H54 (cell line): ENCODE data around the gene PPP6R3.
A peak's percentile ranks its signal among the peaks of the same experiment; 100 is the strongest.

Source experiments
- DNase-seq: peaks from one replicate; pipeline ENCODE4 v3.0.0; 2011; ENCODE audit warnings: low spot score, mixed read lengths; ENCODE audit not compliant: insufficient read length
- FAIRE-seq: peaks from 3 replicates; lab custom pipeline; 2011; peaks lifted over from hg19 to GRCh38; lab: Jason Lieb, UNC
- POLR2A ChIP-seq: IDR thresholded peaks from 2 replicates; pipeline ENCODE4 v1.6.1; 2011; ENCODE audit warnings: low read depth, mild to moderate bottlenecking, low read length

Gene PPP6R3

DNA sequence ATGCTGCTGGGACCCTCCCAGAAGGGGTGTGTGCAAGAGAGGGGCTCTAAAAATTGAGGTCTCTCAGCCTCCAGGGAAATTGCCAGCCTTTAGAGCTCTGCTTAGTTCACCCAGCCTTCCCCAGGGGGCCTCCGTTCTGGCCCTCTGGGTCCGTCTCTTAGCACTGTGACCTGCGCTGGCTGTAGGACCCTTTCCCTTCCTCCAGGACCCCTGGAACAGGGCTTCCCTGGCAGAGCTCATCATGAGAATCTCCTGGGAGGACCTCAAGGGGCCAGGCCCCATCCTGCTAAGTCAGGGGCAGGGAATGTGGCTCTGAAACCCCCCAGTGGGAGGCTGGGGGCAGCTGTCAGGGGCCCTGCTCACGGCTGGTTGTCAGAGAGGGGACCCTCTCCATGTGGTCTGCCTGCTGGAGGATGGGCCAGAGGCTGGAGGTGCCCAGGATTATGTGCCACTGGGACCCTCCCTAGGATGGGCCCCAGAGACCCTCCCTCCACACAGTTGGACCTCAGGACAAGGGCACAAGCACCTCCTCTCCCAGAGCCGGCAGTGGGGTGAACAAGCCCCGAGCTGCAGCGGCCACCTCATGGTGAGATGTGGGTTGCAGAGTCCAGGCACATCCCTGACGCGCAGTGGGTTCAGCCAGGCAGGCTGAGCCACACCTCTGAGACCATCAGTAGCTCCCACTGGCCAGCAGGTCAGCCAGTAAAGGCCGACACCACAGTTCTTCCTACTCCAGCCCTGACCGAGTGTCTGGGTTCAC lies 196.6 kb downstream of the PPP6R3 start:
- no peak for TF ChIP-seq POLR2A
- no peak for FAIRE-seq

DNA sequence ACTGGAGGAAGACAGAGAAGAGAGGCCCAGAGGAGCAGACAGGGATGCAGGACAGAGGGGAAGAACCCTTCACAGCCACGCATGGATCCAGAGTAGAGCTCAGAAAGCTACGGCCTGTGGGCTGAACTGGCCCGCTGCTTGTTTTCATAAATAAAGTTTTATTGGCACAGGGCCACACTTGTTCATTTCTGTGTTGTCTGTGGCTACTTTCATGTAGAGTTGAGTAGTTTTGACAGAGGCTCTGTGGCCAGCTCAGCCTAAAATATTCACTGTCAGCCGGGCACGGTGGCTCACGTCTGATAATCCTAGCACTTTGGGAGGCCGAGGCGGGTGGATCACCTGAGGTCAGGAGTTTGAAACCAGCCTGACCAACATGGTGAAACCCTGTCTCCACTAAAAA lies 197.5 kb downstream of the PPP6R3 start:
- DNase-seq (no peak), FAIRE-seq (no peak)
- no peak for TF ChIP-seq POLR2A

More for the DNA sequence above, 196.6 kb downstream of the PPP6R3 start:
- no peak for DNase-seq

DNA sequence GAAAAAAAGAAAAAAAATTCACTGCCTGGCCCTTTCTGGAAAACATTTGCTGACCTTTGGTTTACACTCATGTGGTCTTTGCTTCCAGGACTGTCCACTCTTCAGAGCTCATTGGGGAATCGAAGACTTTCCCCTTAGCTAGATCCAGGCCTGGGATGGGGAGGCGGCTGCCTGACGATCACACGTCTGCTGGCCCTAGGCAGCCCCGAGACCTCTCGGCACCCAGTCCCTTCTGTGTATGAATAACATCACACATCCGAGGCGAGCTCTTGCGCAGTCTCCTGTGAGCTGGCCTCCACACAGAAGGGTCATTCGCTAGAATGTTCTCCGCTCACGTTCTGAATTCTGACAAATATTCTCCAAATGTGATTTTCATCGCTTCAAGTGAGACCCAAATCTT lies 198.1 kb downstream of the PPP6R3 start:
- TF ChIP-seq POLR2A, result no peak
- no peak for DNase-seq
- FAIRE-seq, result no peak

DNA sequence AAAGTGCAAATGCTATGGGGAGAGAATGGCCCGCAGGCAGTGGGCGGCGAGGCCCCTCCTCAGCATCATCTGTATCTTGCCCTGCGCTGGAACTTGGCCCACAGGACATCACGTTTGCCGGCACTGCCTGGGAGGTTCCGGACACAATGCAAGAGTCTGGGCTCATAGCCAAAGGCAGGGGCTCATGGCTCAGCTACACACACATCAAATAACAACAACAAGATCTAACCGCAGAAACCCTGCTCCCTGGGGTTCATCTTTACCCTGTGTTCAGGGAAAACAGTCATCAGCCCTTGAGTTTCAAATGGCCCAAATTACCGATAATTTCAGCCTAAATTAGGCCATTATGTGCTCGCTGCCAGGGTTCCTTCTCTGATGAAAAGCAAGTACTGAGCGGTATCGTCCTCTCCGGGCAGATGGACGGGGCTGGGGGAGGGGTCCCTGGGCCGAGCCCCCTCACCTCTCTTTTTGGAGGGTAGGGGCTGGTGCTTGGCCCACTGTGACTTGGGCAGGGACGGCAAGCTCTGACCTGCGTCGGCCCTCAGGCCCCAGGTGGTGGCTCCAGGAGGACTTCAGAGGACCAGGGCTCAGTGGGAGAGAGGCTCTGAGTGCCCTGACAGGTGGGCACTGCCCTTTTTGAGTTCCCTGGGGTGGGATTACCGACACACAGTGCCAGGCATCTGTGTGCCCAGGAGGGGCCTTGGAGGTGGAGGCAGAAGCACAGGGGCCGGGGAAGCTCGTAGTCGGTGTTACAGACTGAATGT lies 198.8 kb downstream of the PPP6R3 start:
- TF ChIP-seq POLR2A, result no peak
- peak; percentile 95 for DNase-seq
- FAIRE-seq, result peak; percentile 27

DNA sequence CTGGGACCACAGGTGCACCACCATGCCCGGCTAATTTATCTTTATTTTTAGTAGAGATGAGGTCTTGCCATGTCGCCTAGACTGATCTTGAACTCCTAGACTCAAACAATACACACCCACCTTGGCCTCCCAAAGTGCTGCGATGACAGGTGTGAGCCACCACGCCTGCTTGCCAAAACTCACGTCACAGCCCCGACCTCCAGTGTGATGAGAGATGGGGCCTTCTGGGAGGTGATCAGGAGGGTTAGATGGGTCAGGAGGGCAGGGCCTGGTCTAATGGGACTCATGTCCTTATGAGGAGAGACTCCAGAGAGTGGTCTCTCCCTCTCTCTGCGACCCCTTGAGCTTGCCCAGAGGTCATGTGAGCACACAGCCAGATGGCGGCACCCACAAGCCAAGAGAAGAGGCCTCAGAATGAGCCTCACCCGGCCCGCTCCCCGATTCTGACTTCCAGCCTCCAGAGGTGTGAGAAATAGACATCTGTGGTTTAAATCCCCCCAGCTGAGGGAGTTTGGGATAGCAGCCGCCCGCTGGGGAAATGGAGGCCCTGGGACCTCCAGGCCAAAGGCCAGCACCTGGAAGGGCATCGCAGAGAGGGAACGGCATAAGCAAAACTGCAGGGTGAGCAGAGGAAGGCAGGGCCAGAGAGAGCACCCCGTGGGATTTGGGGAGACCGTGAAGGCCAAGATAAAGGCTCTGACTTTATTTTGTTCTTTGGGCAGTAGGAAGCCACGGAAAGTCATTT lies 199.7 kb downstream of the PPP6R3 start:
- no peak for TF ChIP-seq POLR2A
- no peak for DNase-seq
- FAIRE-seq, result no peak

DNA sequence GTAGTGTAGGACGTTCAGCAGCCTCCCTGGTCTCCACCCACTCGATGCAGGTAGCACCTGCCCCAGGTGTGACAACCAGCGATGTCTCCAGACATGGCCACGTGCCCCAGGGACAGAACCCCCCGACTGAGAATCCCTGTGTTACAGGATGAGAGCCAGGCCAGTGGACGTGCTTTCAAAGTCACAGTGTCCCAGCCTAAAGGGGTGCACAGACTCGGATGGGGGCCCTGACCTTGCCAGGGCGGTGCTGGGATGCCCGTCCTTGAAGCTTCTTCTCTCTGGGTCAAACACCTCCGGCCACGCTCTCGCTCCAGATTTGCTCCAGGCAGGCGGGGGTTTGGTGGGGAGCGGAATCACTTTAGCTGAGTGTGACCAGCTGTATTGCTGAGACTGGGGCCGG lies 200.5 kb downstream of the PPP6R3 start:
- no peak for TF ChIP-seq POLR2A
- DNase-seq (no peak), FAIRE-seq (no peak)

DNA sequence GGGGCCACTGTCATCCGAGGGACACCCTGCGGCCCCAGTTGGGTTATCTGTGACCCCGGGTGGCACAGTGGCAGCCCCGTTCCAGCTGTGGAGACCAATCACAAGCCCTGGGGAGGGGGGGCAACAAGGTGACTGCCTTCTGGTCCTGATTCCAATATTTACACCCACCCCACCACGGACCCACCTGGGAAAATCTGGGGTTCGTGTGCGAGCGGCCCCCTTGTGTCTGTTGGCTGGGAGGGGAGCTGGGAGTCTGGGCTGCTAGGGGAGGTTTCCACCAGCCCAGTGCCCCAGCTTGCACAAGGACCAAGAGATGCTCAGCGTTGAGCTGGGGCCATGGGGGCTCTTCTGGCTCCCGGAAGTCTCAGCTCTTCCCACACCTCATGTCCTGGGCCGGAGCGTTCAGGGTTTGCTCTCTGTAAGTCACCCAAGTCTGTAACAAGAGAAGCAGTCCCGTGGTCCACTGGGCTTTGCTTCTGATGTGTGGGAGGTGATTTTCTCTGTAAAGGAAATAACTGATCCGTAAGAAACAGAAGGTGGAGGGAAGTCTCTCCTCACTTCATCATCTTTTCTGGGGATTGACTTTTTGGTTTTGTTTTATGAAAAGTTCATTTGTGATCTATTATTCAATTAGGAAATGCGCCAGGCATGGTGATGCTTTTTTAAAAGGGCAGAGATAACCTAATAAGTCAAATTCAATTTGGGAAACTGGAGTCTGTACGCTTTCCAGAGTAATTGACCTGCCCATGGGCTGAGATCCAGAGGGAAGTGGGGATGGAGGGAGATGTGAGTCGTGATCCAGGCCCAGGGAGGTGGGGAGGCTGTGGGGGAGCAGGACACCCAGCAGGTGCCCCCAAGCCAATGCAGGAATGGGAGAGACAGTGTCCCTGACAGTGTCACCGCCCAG lies 201.4 kb downstream of the PPP6R3 start:
- TF ChIP-seq POLR2A, result no peak
- no peak for DNase-seq
- no peak for FAIRE-seq

DNA sequence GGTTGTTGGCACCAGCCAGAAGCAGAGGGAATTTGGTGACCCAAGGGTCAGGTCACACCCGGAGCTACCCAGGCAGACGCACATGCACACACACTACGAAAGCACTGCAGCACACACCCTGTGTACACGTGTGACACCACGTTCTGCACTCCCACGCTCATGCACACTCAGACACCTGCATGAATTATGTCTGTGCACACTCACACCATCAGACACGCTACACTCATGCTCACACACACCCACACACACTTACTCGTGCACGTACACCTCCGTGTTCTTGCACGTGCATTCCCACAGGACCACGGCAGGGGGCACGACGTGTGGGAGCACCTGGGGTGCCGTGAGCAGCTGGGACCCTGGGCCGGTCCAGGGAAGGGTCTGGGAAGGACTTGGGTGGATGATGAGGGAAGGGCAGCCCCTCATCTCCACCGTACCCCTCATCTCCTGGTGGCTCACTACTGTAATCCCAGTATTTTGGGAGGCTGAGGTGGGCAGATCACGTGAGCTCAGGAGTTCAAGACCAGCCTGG lies 203.0 kb downstream of the PPP6R3 start:
- no peak for DNase-seq
- TF ChIP-seq POLR2A, result no peak
- FAIRE-seq, result no peak

DNA sequence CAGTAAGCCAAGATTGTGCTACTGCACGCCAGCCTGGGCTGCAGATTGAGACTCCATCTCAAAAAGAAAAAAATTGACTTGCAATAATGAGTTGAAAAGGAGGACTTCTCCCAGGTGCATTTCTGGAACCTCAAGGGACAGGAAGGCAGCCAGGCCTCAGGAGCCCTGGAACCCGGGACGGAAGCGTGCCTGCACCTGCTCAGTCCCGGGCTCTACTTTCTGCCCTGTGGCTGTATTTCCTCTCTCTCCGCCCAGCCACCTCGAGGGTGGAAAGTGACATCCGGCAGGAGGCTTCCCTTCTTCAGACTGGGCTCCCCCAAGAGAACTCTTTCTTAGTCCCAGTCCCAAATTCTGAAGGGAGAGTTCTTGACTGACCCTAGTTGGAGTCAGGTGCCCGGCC lies 203.6 kb downstream of the PPP6R3 start:
- no peak for DNase-seq
- TF ChIP-seq POLR2A, result no peak
- FAIRE-seq, result no peak

DNA sequence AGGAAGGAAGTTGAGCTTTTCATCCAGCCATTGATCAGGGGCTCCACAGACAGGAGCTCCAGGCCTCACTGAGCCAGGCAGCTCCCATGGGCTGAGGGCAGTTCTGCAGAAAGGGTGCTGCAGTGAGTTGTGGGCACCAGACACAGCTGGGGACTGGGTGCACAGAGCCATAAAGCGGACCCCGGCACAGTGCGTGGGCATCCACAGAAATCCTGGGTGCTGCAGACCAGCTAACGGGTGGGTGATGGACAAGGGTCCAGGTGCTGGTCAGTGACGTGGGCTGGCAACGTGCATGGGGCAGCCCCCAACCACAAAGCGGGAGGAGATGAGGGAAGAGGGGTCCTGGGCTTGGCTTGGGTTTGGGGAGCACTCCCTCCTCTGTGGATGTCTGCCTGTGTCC lies 204.4 kb downstream of the PPP6R3 start:
- no peak for FAIRE-seq
- TF ChIP-seq POLR2A, result no peak
- DNase-seq, result no peak
